ENCODE results near the gene PTPN20.

PTPN20 gene

GRCh38 chr10:47034441-47035051, 123.3 kb downstream of the PTPN20 start:
- no peak for DNase-seq (ENCODE audit: extremely low spot score)
- CTCF ChIA-PET, result no interaction called here
- TF ChIP-seq SP1 (IDR thresholded peaks at IDR 0.05) (no peak), FOXM1 (IDR thresholded peaks at IDR 0.05; ENCODE audit: borderline replicate concordance) (no peak), TARDBP (IDR thresholded peaks at IDR 0.05) (no peak), BHLHE40 (IDR thresholded peaks at IDR 0.05; ENCODE audit: borderline replicate concordance) (no peak), ZNF384 (IDR thresholded peaks at IDR 0.05) (no peak), FOXA1 (IDR thresholded peaks at IDR 0.05) (no peak), LEF1 (IDR thresholded peaks at IDR 0.05; ENCODE audit: borderline replicate concordance) (no peak), CTBP1 (IDR thresholded peaks at IDR 0.05; ENCODE audit: borderline replicate concordance) (no peak), PKNOX1 (IDR thresholded peaks at IDR 0.05) (no peak), ARNT (IDR thresholded peaks at IDR 0.05) (no peak), L3MBTL2 (conservative IDR thresholded peaks at IDR 0.05) (no peak), ELF4 (IDR thresholded peaks at IDR 0.05) (no peak), SUZ12 (IDR thresholded peaks at IDR 0.05) (no peak), FOXK2 (IDR thresholded peaks at IDR 0.05) (no peak), HDGF (IDR thresholded peaks at IDR 0.05; ENCODE audit: borderline replicate concordance) (no peak), NFRKB (IDR thresholded peaks at IDR 0.05) (no peak)
- POLR2A ChIA-PET, result no interaction called here

GRCh38 chr10:47035171-47035818, 124.1 kb downstream of the PTPN20 start:
- TF ChIP-seq ELF4 (IDR thresholded peaks at IDR 0.05) (no peak), FOXA1 (IDR thresholded peaks at IDR 0.05) (no peak), BHLHE40 (IDR thresholded peaks at IDR 0.05; ENCODE audit: borderline replicate concordance) (no peak), ZNF384 (IDR thresholded peaks at IDR 0.05) (no peak), CTBP1 (IDR thresholded peaks at IDR 0.05; ENCODE audit: borderline replicate concordance) (no peak), HDGF (IDR thresholded peaks at IDR 0.05; ENCODE audit: borderline replicate concordance) (no peak), NFRKB (IDR thresholded peaks at IDR 0.05) (no peak), LEF1 (IDR thresholded peaks at IDR 0.05; ENCODE audit: borderline replicate concordance) (no peak), PKNOX1 (IDR thresholded peaks at IDR 0.05) (no peak), ARNT (IDR thresholded peaks at IDR 0.05) (no peak), FOXK2 (IDR thresholded peaks at IDR 0.05) (no peak), TARDBP (IDR thresholded peaks at IDR 0.05) (no peak), SP1 (IDR thresholded peaks at IDR 0.05) (no peak), L3MBTL2 (conservative IDR thresholded peaks at IDR 0.05) (no peak), SUZ12 (IDR thresholded peaks at IDR 0.05) (no peak), FOXM1 (IDR thresholded peaks at IDR 0.05; ENCODE audit: borderline replicate concordance) (no peak)
- ChIA-PET CTCF (no interaction called here), POLR2A (no interaction called here)
- DNase-seq (ENCODE audit: extremely low spot score), result no peak

GRCh38 chr10:47035819-47036337, 124.7 kb downstream of the PTPN20 start:
- TF ChIP-seq SP1 (IDR thresholded peaks at IDR 0.05) (no peak), ZNF384 (IDR thresholded peaks at IDR 0.05) (no peak), SUZ12 (IDR thresholded peaks at IDR 0.05) (no peak), FOXM1 (IDR thresholded peaks at IDR 0.05; ENCODE audit: borderline replicate concordance) (no peak), FOXK2 (IDR thresholded peaks at IDR 0.05) (no peak), NFRKB (IDR thresholded peaks at IDR 0.05) (no peak), FOXA1 (IDR thresholded peaks at IDR 0.05) (no peak), LEF1 (IDR thresholded peaks at IDR 0.05; ENCODE audit: borderline replicate concordance) (no peak), L3MBTL2 (conservative IDR thresholded peaks at IDR 0.05) (no peak), BHLHE40 (IDR thresholded peaks at IDR 0.05; ENCODE audit: borderline replicate concordance) (no peak), ELF4 (IDR thresholded peaks at IDR 0.05) (no peak), HDGF (IDR thresholded peaks at IDR 0.05; ENCODE audit: borderline replicate concordance) (no peak), CTBP1 (IDR thresholded peaks at IDR 0.05; ENCODE audit: borderline replicate concordance) (no peak), PKNOX1 (IDR thresholded peaks at IDR 0.05) (no peak), TARDBP (IDR thresholded peaks at IDR 0.05) (no peak)
- ChIA-PET CTCF (no interaction called here), POLR2A (no interaction called here)
- DNase-seq (ENCODE audit: extremely low spot score), result no peak

- CTCF ChIA-PET, result no interaction called here
- TF ChIP-seq SP1 (IDR thresholded peaks at IDR 0.05), result no peak
- TF ChIP-seq BHLHE40 (IDR thresholded peaks at IDR 0.05; ENCODE audit: borderline replicate concordance), result no peak
- TF ChIP-seq FOXA1 (IDR thresholded peaks at IDR 0.05), result no peak
- no peak for TF ChIP-seq FOXK2 (IDR thresholded peaks at IDR 0.05)
- no peak for TF ChIP-seq PKNOX1 (IDR thresholded peaks at IDR 0.05)
- no peak for TF ChIP-seq CTBP1 (IDR thresholded peaks at IDR 0.05; ENCODE audit: borderline replicate concordance)
- TF ChIP-seq SUZ12 (IDR thresholded peaks at IDR 0.05), result no peak
- TF ChIP-seq ZNF384 (IDR thresholded peaks at IDR 0.05), result no peak
- no peak for TF ChIP-seq ELF4 (IDR thresholded peaks at IDR 0.05)
- no peak for TF ChIP-seq TARDBP (IDR thresholded peaks at IDR 0.05)
- TF ChIP-seq L3MBTL2 (conservative IDR thresholded peaks at IDR 0.05), result no peak
- no peak for TF ChIP-seq NFRKB (IDR thresholded peaks at IDR 0.05)
- TF ChIP-seq ARNT (IDR thresholded peaks at IDR 0.05), result no peak
- no peak for TF ChIP-seq LEF1 (IDR thresholded peaks at IDR 0.05; ENCODE audit: borderline replicate concordance)
- no peak for TF ChIP-seq FOXM1 (IDR thresholded peaks at IDR 0.05; ENCODE audit: borderline replicate concordance)
- no peak for DNase-seq (ENCODE audit: extremely low spot score)
- POLR2A ChIA-PET, result no interaction called here
Observed at GRCh38 chr10:47036771-47037170, 125.5 kb downstream of the PTPN20 start.
